ENCODE data around the gene TMEM184A. TPM values are rescaled to one million over a fixed set of nuclear protein-coding genes. Genes with fewer than 3 reads are reported as not detected.

TMEM184A gene
- total RNA-seq, 1 donor from 2014 or later, result 9.0 TPM

- FAIRE-seq (no peak), DNase-seq (ENCODE audit: low read depth) (no peak)
- TF ChIP-seq CTCF (IDR thresholded peaks at IDR 0.05; ENCODE audit: insufficient read depth, low read length, severe bottlenecking), result no peak
- Histone ChIP-seq H3K36me3 (ENCODE audit: control insufficient read depth, insufficient read depth, low read length) (no peaks in the 10 kb centered on the region), H3K4me3 (ENCODE audit: low read depth, low read length) (no peak overlapping the region), H3K27me3 (ENCODE audit: control insufficient read depth, insufficient read depth, low read length) (no peaks in the 10 kb centered on the region)
These were observed 44.3 kb downstream of the TMEM184A start for GRCh38 chr7:1511444-1512422.

- Histone ChIP-seq H3K36me3 (ENCODE audit: control insufficient read depth, insufficient read depth, low read length) (no peaks in the 10 kb centered on the region), H3K27me3 (ENCODE audit: control insufficient read depth, insufficient read depth, low read length) (no peaks in the 10 kb centered on the region), H3K4me3 (ENCODE audit: low read depth, low read length) (no peak overlapping the region)
- DNase-seq (ENCODE audit: low read depth) (no peak), FAIRE-seq (no peak)
- TF ChIP-seq CTCF (IDR thresholded peaks at IDR 0.05; ENCODE audit: insufficient read depth, low read length, severe bottlenecking), result no peak
These were observed 45.2 kb downstream of the TMEM184A start for GRCh38 chr7:1510780-1511154.

- H3K27me3 ChIP-seq (ENCODE audit: control insufficient read depth, insufficient read depth, low read length), result no peaks in the 10 kb centered on the region
- DNase-seq (ENCODE audit: low read depth), result no peak
- no peak for TF ChIP-seq CTCF (IDR thresholded peaks at IDR 0.05; ENCODE audit: insufficient read depth, low read length, severe bottlenecking)
- H3K36me3 ChIP-seq (ENCODE audit: control insufficient read depth, insufficient read depth, low read length), result no peaks in the 10 kb centered on the region
- FAIRE-seq, result no peak
- H3K4me3 ChIP-seq (ENCODE audit: low read depth, low read length), result no peak overlapping the region
These were observed 46.8 kb downstream of the TMEM184A start for GRCh38 chr7:1509226-1509625.

- DNase-seq (ENCODE audit: low read depth), result no peak
- H3K36me3 ChIP-seq (ENCODE audit: control insufficient read depth, insufficient read depth, low read length), result no peaks in the 10 kb centered on the region
- no peak for FAIRE-seq
- H3K4me3 ChIP-seq (ENCODE audit: low read depth, low read length), result no peak overlapping the region
- no peak for TF ChIP-seq CTCF (IDR thresholded peaks at IDR 0.05; ENCODE audit: insufficient read depth, low read length, severe bottlenecking)
- no peaks in the 10 kb centered on the region for H3K27me3 ChIP-seq (ENCODE audit: control insufficient read depth, insufficient read depth, low read length)
These were observed 47.7 kb downstream of the TMEM184A start for GRCh38 chr7:1508277-1508758.

GRCh38 chr7:1505731-1506550 lies 50.1 kb downstream of the TMEM184A start:
- Histone ChIP-seq H3K36me3 (ENCODE audit: control insufficient read depth, insufficient read depth, low read length) (peaks cover 8% of the 10 kb centered on the region), H3K27me3 (ENCODE audit: control insufficient read depth, insufficient read depth, low read length) (no peaks in the 10 kb centered on the region), H3K4me3 (ENCODE audit: low read depth, low read length) (no peak overlapping the region)
- TF ChIP-seq CTCF (IDR thresholded peaks at IDR 0.05; ENCODE audit: insufficient read depth, low read length, severe bottlenecking), result no peak
- FAIRE-seq (no peak), DNase-seq (ENCODE audit: low read depth) (no peak)

Data from bronchial epithelial cell (primary cell).